K562 (cell line): ENCODE results near the gene TMEM129. TPM values are rescaled to one million over a fixed set of nuclear protein-coding genes. Genes with fewer than 3 reads are reported as not detected.

Experiments
- ATAC-seq: fragments of 200-7000 bp; cut with Tn5 transposase; 3 replicates; pipeline ENCODE4 v1.9.1; 2020; ENCODE audit warnings: moderate library complexity
- BruUV-seq: library from RNA; stranded (reverse); fragments of 400-500 nt; replicated peaks from 2 replicates; lab custom pipeline; 2021; lab: Mats Ljungman, UMichigan
- CTCF ChIA-PET: fragments of 300-600 bp; formaldehyde crosslinking; extraction: SDS; loops from one replicate; lab custom pipeline; 2021; ENCODE audit warnings: low intra/inter-chr PET ratio; lab: Yijun Ruan, JAX
- POLR2A ChIA-PET: fragments of 300-600, 350-650 bp; sonication (Branson Sonifier 250); formaldehyde crosslinking; extraction: SDS; loops from one replicate; lab custom pipeline; 2021; ENCODE audit warnings: antibody characterized with exemption, inconsistent platforms; lab: Yijun Ruan, JAX
- DNase-seq, 4 experiments: peaks; one replicate each; pipeline versions ENCODE4 v3.0.0 to v3.0.0-alpha.2; 2011 to 2018; ENCODE audit warnings: low spot score in 3 of 4, mixed read lengths in 3 of 4; ENCODE audit errors: extremely low read depth in 1 of 4
- FAIRE-seq: peaks from 2 replicates; lab custom pipeline; 2011; peaks lifted over from hg19 to GRCh38; lab: Jason Lieb, UNC
- H2AFZ ChIP-seq: 2 replicates; pipeline ENCODE4 v1.6.0; 2011; ENCODE audit warnings: low read depth, low read length, control low read depth, inconsistent platforms
- H3K27ac ChIP-seq: fragments of 200-600 bp; 3 replicates; pipeline ENCODE4 v1.8.0; 2011; ENCODE audit warnings: low read depth, mild to moderate bottlenecking, control low read depth, inconsistent platforms, low read length, moderate library complexity, mixed read lengths; ENCODE audit errors: extremely low read depth
- H3K27me3 ChIP-seq, 2 experiments: fragments of 300-600 bp in 1 of 2; 2 replicates in 1 of 2; 3 replicates in 1 of 2; pipeline versions ENCODE4 v1.6.0 to v1.8.0; 2011; ENCODE audit warnings: inconsistent platforms in 2 of 2, low read length in 2 of 2, mild to moderate bottlenecking in 1 of 2, mixed read lengths in 1 of 2, moderate library complexity in 1 of 2; ENCODE audit not compliant: control insufficient read depth in 2 of 2, insufficient read depth in 2 of 2
- H3K36me3 ChIP-seq: fragments of 300-600 bp; 3 replicates; pipeline ENCODE4 v1.8.0; 2011; ENCODE audit warnings: mild to moderate bottlenecking, low read length, inconsistent platforms; ENCODE audit not compliant: control insufficient read depth, insufficient read depth
- H3K4me1 ChIP-seq, 2 experiments: fragments of 200-600 bp in 1 of 2; replicated peaks in 1 of 2; 2 replicates in 1 of 2; 3 replicates in 1 of 2; pipeline versions ENCODE4 v1.5.1 to v1.8.0; 2011; ENCODE audit warnings: inconsistent platforms in 2 of 2, low read length in 2 of 2, mild to moderate bottlenecking in 1 of 2, mixed read lengths in 1 of 2, moderate library complexity in 1 of 2; ENCODE audit not compliant: control insufficient read depth in 2 of 2, insufficient read depth in 2 of 2
- H3K4me2 ChIP-seq: 2 replicates; pipeline ENCODE4 v1.6.1; 2011; ENCODE audit warnings: low read length, control low read depth, inconsistent platforms, mixed read lengths; ENCODE audit not compliant: insufficient read depth
- H3K4me3 ChIP-seq: fragments of 200-600 bp; sonication (generic), shearing (Covaris generic); 2 replicates; pipeline ENCODE4 v1.5.1; 2016; ENCODE audit warnings: control low read depth, inconsistent platforms
- H3K79me2 ChIP-seq: fragments of 200-600 bp; 3 replicates; pipeline ENCODE4 v1.8.0; 2011; ENCODE audit warnings: low read length, inconsistent platforms; ENCODE audit not compliant: control insufficient read depth, insufficient read depth
- H3K9ac ChIP-seq, 2 experiments: 2 replicates each; pipeline versions ENCODE4 v1.6.0 to v1.6.1; 2011; ENCODE audit warnings: low read depth in 2 of 2, low read length in 2 of 2, control low read depth in 1 of 2, inconsistent platforms in 1 of 2, mild to moderate bottlenecking in 1 of 2, mixed read lengths in 1 of 2; ENCODE audit not compliant: insufficient read depth in 1 of 2
- H3K9me1 ChIP-seq: one replicate; pipeline ENCODE4 v1.6.0; 2011; ENCODE audit warnings: inconsistent platforms, mild to moderate bottlenecking, low read length, moderate library complexity; ENCODE audit not compliant: control insufficient read depth, insufficient read depth
- H3K9me3 ChIP-seq: replicated peaks from 2 replicates; pipeline ENCODE4 v1.5.1; 2011; ENCODE audit warnings: low read depth, low read length, inconsistent platforms; ENCODE audit not compliant: control insufficient read depth, insufficient read depth
- H4K20me1 ChIP-seq: replicated peaks from 2 replicates; pipeline ENCODE4 v1.6.1; 2011; ENCODE audit warnings: low read length, inconsistent platforms, mixed read lengths; ENCODE audit not compliant: control insufficient read depth, insufficient read depth
- BHLHE40 ChIP-seq: IDR thresholded peaks from 2 replicates; pipeline ENCODE4 v1.6.1; 2011; ENCODE audit warnings: low read length, improper control_type of control experiment
- PKNOX1 ChIP-seq: fragments of 450-650 bp; IDR thresholded peaks from 2 replicates; pipeline ENCODE4 v1.6.1; 2016
- POLR2G ChIP-seq: fragments of 200-400 bp; formaldehyde crosslinking; IDR thresholded peaks from 2 replicates; pipeline ENCODE4 v1.6.1; 2017; ENCODE audit warnings: low read depth, mild to moderate bottlenecking, antibody characterized with exemption, low read length, moderate library complexity
- RCOR1 ChIP-seq, 2 experiments: IDR thresholded peaks; 2 replicates each; pipeline ENCODE4 v1.6.1; 2012; ENCODE audit warnings: low read depth in 2 of 2, low read length in 2 of 2, borderline replicate concordance in 1 of 2, improper control_type of control experiment in 1 of 2
- ZEB2 ChIP-seq: fragments of 450-650 bp; IDR thresholded peaks from 2 replicates; pipeline ENCODE4 v1.6.1; 2016
- ZFP30 ChIP-seq: fragments of 250-450 bp; sonication (Bioruptor Pico); IDR thresholded peaks from 2 replicates; pipeline ENCODE4 v1.8.0; 2022; ENCODE audit warnings: moderate library complexity, mild to moderate bottlenecking, inconsistent platforms, borderline replicate concordance
- WGBS: fragments of 100-300 bp; shearing (Covaris generic); methylation state at CpG from one replicate; pipeline ENCODE4 v1.1.6; 2016; ENCODE audit warnings: low coverage, mixed read lengths; ENCODE audit not compliant: insufficient coverage; ENCODE audit errors: missing lambda C conversion rate; 5-methylcytosine and 5-hydroxymethylcytosine counted together
- in situ Hi-C: fragments of 300-500 bp; cut with MboI; formaldehyde crosslinking; loops from 4 replicates; pipeline ENCODE4 v1.15.0; 2018; ENCODE audit warnings: inconsistent platforms, mixed read lengths
- intact Hi-C: fragments of 100-400 bp; cut with micrococcal nuclease; formaldehyde crosslinking; loops from 2 replicates; pipeline ENCODE4 v1.14.2; 2022
- polyA plus RNA-seq, 8 experiments: library from polyadenylated mRNA; depleted of rRNA in 4 of 8; stranded (reverse) in 5 of 8; unstranded in 3 of 8; fragments of >200 nt; fragmentation: Nextera tagmentation in 2 of 8; fragmentation: Illumina TruSeq in 1 of 8; extraction: Ambion mirVana in 2 of 8; extraction: Trizol in 1 of 8; gene quantifications; 2 replicates each; pipeline versions ENCODE4 v1.2.1 to v1.2.3, GENCODE V29; 2011 to 2014; ENCODE audit warnings: inconsistent platforms in 1 of 8, missing spikeins in 1 of 8
- total RNA-seq, 7 experiments: library from RNA; depleted of rRNA in 6 of 7; stranded (reverse); fragments of >200 nt in 6 of 7; fragmentation: Illumina TruSeq in 2 of 7; extraction: Trizol in 2 of 7; gene quantifications; 2 replicates each; pipeline versions ENCODE4 v1.2.1 to v1.2.3, GENCODE V29; 2011 to 2021; ENCODE audit warnings: low replicate concordance in 1 of 7
- TF ChIP-seq, protein P1 (sequence below), 3 experiments: fragments of 200-800 bp in 1 of 3; fragments of 250-450 bp in 1 of 3; fragments of 450-650 bp in 1 of 3; sonication (Bioruptor Pico) in 1 of 3; sonication (Bioruptor generic) in 1 of 3; formaldehyde crosslinking in 1 of 3; IDR thresholded peaks; 2 replicates each; pipeline versions ENCODE4 v1.6.1 to v1.8.0; 2016 to 2022; ENCODE audit warnings: mild to moderate bottlenecking in 2 of 3, missing genetic modification characterization in 2 of 3, missing compliant biosample characterization in 1 of 3, moderate library complexity in 1 of 3

The TMEM129 gene
- total and polyA plus RNA-seq, 9 of the 15 experiments (the other 6 are each of a cell fraction or from before 2014, with no cell fraction given) = 0.34 to 47.2 (median 18.8) TPM

GRCh38 chr4:1675136-1675801 is 45.9 kb downstream of the TMEM129 start:
- Histone ChIP-seq H3K4me1 (peaks cover 15 to 45% of the 10 kb centered on the region in 2 experiments), H2AFZ (no peak overlapping the region), H4K20me1 (no peaks in the 10 kb centered on the region), H3K36me3 (no peaks in the 10 kb centered on the region), H3K9ac (peak overlapping the region in 1 of 2 experiments; percentile 69; a peak in 2 of 4 replicates), H3K27me3 (no peaks in the 10 kb centered on the region), H3K4me2 (no peak overlapping the region), H3K9me1 (no peaks in the 10 kb centered on the region), H3K9me3 (no peaks in the 10 kb centered on the region), H3K4me3 (no peak overlapping the region), H3K27ac (no peak overlapping the region), H3K79me2 (no peaks in the 10 kb centered on the region)
- CTCF ChIA-PET = no interaction called here
- ATAC-seq (no peak), FAIRE-seq (no peak), DNase-seq (no peak)
- POLR2A ChIA-PET = interaction anchor here (0.5 to 1.1 kb wide), 2 partner anchors 37 to 260 kb away, joined by 3 read pairs; partner anchors contain the start of gene SLBP
- no TSS peak for BruUV-seq
- in situ Hi-C loops (no loop called here), intact Hi-C loops (no loop called here)
- 63% methylated on average over 17 of the region's 19 CpGs for WGBS
- no peak for TF ChIP-seq POLR2G
- TF ChIP-seq RCOR1 (IDR thresholded peaks at IDR 0.05; ENCODE audit: borderline replicate concordance in 1 of 2, low read depth in 2 of 2, low read length in 2 of 2) = no peak

GRCh38 chr4:1674682-1675081 is 46.4 kb downstream of the TMEM129 start:
- no peak overlapping the region for H3K4me3 ChIP-seq
- DNase-seq = no peak
- CTCF ChIA-PET = no interaction called here
- TF ChIP-seq BHLHE40 (no peak), ZEB2 (no peak), PKNOX1 (peak; percentile 79), ZFP30 (no peak)
- TF ChIP-seq, protein P1, sequence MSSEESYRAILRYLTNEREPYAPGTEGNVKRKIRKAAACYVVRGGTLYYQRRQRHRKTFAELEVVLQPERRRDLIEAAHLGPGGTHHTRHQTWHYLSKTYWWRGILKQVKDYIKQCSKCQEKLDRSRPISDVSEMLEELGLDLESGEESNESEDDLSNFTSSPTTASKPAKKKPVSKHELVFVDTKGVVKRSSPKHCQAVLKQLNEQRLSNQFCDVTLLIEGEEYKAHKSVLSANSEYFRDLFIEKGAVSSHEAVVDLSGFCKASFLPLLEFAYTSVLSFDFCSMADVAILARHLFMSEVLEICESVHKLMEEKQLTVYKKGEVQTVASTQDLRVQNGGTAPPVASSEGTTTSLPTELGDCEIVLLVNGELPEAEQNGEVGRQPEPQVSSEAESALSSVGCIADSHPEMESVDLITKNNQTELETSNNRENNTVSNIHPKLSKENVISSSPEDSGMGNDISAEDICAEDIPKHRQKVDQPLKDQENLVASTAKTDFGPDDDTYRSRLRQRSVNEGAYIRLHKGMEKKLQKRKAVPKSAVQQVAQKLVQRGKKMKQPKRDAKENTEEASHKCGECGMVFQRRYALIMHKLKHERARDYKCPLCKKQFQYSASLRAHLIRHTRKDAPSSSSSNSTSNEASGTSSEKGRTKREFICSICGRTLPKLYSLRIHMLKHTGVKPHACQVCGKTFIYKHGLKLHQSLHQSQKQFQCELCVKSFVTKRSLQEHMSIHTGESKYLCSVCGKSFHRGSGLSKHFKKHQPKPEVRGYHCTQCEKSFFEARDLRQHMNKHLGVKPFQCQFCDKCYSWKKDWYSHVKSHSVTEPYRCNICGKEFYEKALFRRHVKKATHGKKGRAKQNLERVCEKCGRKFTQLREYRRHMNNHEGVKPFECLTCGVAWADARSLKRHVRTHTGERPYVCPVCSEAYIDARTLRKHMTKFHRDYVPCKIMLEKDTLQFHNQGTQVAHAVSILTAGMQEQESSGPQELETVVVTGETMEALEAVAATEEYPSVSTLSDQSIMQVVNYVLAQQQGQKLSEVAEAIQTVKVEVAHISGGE (CRISPR knock-in tag; IDR thresholded peaks at IDR 0.05) = no peak

More at GRCh38 chr4:1674682-1675081, 46.4 kb downstream of the TMEM129 start:
- no peak overlapping the region for H2AFZ ChIP-seq
- POLR2A ChIA-PET = interaction anchor here (1.0 to 1.1 kb wide), 2 partner anchors 15 to 259 kb away, joined by 3 read pairs; no protein-coding TSS in a partner anchor
- H3K27ac ChIP-seq = no peak overlapping the region
- H3K27me3 ChIP-seq = no peaks in the 10 kb centered on the region
- peaks cover 15 to 50% of the 10 kb centered on the region in 2 experiments for H3K4me1 ChIP-seq
- WGBS = 42% methylated on average over 9 of the region's 9 CpGs
- H3K79me2 ChIP-seq = no peaks in the 10 kb centered on the region
- H3K4me2 ChIP-seq = no peak overlapping the region
- H3K9ac ChIP-seq = peak overlapping the region in 1 of 2 experiments; percentile 69; a peak in 1 of 4 replicates
- ATAC-seq (no peak), FAIRE-seq (no peak)
- intact Hi-C loops = no loop called here
- H3K9me1 ChIP-seq = no peaks in the 10 kb centered on the region
- no peaks in the 10 kb centered on the region for H4K20me1 ChIP-seq
- BruUV-seq = no TSS peak
- H3K9me3 ChIP-seq = no peaks in the 10 kb centered on the region
- H3K36me3 ChIP-seq = no peaks in the 10 kb centered on the region
- in situ Hi-C loops = no loop called here
